Stimulated activated CD8-positive, alpha-beta memory T cell treated with anti-CD3 and anti-CD28 coated beads, Interleukin-2, amount 100 ng/mL, for 1 hour (primary cell): ENCODE data around the gene SS18.
"Not testable (repeated sequence)": the region's sequence is repeated elsewhere in the genome, so short reads cannot be mapped to it uniquely, and the experiment has no call there.

Experiments used
- DNase-seq, 2 donors: peaks; one replicate each; pipeline ENCODE4 v3.0.0-alpha.2; 2020; ENCODE audit warnings: low read depth in 2 of 2

Gene SS18, protein sequence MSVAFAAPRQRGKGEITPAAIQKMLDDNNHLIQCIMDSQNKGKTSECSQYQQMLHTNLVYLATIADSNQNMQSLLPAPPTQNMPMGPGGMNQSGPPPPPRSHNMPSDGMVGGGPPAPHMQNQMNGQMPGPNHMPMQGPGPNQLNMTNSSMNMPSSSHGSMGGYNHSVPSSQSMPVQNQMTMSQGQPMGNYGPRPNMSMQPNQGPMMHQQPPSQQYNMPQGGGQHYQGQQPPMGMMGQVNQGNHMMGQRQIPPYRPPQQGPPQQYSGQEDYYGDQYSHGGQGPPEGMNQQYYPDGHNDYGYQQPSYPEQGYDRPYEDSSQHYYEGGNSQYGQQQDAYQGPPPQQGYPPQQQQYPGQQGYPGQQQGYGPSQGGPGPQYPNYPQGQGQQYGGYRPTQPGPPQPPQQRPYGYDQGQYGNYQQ

DNA sequence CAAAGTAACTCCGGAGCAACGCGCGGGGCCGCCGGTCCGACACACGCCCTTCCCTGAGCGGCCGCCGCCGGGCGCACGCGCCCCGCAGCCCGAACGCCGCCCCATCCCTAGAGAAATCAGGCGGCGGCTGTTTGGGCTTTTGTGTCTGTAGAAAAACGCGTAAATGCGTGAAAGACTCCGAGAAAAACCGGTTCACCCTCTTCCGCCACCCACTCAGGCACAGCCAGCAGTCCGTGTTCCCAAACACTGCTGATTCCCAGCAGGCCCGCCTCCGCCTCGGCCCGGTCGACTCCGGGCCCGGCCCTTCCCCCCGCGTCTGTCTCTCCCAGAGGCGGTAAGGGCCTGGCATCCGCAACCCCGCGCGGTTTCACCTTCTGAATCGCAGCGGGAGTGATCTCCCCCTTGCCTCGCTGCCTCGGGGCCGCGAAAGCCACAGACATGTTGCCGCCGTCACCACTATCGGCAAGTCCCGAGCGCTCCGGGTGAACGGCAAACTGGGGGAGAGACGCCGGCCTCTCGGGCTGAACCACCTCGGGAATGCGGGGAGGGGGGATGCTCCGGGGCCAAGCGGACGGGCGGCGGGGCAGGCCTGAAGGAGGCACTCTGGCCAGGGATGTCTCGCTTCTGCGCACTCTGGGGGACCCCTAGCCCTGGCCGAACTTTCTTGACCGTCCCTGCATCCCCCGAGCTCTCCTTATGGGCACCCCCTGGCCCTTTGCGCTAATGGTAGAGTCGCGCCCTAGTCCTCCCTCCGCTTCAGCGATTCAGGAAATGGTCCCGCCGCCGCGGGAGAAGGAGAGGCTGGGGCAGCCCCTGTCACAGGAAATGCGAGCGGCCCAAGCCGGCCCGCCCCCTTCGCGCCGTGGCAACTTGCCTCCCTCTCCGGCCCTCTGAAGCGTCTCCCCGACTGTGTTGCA lies at the start of gene SS18:
TSS of gene SS18 (minus strand) at position 484 of the 917 bp plus-strand sequence. CDS start at position 440, 44 bp downstream.
- DNase-seq, result peak; percentile 79 to 81

DNA sequence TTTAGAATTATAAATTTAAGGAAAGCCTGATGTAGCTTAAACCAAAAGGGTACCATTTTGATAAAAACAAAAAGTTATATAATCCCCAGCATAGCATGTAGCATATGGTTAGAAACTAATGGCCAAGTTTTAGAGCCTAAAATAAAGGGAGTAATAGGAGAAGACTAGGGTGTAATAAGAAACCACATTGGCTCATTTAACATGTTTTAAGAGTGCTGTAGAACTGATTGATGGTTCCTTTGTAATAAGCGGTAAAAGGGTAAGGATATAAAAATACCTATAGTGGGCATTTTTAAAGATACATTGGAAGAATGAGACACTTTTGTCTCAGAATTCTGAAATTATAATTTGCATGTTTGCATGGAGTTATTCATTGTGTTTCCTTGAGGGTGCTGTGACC lies 45.1 kb upstream of the SS18 start:
- no peak for DNase-seq

DNA sequence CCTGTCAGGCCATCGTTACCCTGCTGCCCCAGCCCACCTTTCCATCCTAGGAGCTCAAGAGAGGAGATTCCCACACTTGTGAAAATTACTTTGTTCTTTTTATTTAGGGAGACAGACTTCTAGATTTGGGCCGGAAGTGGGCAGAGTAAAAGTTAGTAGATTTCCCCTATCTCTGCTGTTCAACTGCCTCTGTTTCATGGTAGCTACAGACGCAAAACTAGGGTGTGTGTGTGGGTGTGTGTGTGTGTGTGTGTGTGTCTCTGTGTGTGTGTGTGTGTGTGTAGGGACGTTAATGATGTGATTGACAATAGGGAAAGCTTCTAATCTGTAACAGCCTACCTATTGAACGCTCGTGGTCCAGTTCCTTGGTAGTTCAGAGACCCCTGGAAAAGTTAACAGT lies 43.7 kb upstream of the SS18 start:
- no peak for DNase-seq

DNA sequence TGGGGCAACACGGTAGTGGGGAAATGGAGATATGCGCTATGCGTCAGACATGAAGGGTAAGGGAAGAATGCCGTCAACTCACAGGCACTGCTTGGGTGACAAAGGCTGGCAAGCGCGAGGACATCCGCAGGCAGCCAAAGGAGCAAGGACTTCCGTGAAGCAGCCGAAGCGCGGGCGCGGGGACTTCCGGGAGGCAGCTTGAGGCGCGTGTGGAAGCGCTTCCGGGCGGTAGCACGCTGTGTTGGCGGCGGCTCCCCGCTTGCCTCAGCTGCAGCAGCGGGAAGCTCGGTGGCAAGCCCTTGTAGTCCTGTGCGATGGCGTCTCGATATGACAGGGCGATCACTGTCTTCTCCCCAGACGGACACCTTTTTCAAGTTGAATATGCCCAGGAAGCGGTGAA lies 43.2 kb upstream of the SS18 start, which contains the start of gene PSMA8:
TSS of gene PSMA8 (plus strand) at position 218 of the 400 bp plus-strand sequence. CDS start at position 315, 97 bp downstream.
- peak; percentile 28 to 29 for DNase-seq

DNA sequence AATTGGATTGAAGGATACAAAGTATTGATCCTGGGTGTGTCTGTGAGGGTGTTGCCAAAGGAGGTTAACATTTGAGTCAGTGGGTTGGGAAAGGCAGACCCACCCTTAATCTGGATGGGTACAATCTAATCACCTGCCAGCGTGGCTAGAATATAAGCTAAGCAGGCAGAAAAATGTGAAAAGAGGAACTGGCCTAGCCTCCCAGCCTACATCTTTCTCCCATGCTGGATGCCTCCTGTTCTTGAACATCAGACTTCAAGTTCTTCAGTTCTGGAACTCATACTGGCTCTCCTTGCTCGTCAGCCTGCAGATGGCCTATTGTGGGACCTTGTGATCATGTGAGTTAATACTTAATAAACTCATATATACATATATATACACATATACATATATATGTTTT lies 37.8 kb upstream of the SS18 start:
- DNase-seq, result not testable (repeated sequence)

DNA sequence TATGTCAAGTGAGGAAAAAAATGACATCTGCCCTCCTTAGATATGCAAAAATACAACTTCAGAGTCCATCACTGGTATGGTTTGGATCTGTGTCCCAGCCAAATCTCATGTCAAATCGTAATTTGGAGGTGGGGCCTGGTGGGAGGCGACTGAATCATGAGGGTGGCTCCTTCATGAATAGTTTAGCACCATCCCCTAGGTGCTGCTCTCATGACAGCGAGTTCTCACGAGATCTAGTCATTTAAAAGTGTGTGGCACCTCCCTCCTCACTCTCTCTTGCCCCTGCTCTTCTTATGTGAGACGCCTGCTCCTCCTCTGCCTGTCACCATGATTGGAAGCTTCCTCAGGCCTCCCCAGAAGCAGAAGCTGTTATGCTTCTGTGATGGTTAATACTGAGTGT lies 37.4 kb upstream of the SS18 start:
- no peak for DNase-seq

GRCh38 chr18:26121994-26122393 lies 31.6 kb upstream of the SS18 start:
- not testable (repeated sequence) for DNase-seq

DNA sequence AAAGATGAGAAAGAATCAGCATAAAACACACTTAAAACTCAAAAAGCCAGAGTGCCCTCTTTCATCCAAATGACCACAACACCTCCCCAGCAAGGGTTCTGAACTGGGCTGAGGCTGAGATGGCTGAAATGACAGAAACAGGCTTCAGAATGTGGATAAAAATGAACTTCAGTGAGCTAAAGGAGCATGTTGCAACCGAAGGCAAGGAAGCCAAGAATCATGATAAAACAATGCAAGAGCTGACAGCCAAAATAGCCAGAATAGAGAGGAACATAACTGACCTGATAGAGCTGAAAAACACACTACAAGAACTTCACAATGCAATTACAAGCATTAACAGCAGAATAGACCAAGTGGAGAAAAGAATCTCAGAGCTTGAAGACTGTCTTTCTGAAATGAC lies 31.1 kb upstream of the SS18 start:
- no peak for DNase-seq

DNA sequence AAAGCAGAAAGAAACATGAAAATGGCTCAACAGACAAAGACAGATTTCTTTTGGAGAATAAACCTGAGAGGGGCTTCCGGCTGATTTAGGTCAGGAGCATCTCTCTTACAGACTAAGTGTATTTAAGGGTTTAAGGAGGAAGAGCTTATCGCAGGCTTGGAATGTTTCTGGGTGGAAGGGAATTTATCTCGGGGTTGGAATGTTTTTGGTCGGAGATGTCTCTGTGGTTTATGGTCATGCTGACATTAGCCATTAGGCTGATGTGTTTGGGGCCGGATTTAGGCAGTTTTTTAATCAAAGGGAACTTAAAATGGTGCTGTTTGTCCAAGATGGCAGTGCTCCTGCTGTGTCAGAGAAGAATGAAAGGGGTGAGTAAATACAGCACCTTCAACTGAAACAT lies 28.8 kb upstream of the SS18 start:
- DNase-seq, result no peak

DNA sequence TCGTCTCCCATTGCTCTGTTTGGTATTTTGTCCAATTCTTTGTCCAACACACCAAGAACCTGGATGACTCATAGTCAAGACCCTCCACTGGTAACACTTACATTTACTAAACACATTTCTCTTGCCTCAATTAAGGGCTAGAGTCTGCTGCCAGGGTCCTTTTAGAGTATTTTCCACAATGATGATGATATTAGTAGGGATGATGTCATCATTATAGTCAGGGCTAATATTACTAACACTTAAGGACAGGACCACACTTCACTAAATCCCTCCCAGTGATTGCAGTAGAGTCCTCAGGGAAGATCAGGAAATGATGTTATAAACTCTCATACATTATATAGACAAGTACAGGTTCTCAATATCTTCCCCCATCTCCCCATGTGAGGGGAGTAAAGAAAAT lies 13.6 kb upstream of the SS18 start:
- no peak for DNase-seq

DNA sequence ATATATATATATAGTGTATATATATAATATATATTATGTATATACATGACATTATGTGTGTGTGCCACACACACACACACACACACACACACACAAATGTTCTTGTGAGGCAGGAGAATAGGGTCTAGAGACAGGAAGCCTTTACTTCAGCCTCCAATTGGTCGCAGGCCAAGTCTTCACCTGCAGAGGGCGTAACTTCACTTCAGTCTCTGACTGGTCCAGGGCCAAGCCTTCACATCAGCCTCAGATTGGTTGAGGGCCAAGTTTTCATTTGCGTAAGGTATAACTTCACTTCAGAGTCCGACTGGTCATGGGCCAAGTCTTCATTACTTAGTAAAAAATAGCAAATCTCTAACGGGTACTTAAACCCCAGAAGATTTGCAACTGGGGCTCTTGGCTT lies 13.2 kb upstream of the SS18 start:
- no peak for DNase-seq

GRCh38 chr18:26097563-26097962 lies 7.2 kb upstream of the SS18 start:
- DNase-seq, result no peak

GRCh38 chr18:26096852-26097251 lies 6.4 kb upstream of the SS18 start:
- DNase-seq, result no peak

GRCh38 chr18:26091047-26091630 lies 726 bp upstream of the SS18 start:
- no peak for DNase-seq

DNA sequence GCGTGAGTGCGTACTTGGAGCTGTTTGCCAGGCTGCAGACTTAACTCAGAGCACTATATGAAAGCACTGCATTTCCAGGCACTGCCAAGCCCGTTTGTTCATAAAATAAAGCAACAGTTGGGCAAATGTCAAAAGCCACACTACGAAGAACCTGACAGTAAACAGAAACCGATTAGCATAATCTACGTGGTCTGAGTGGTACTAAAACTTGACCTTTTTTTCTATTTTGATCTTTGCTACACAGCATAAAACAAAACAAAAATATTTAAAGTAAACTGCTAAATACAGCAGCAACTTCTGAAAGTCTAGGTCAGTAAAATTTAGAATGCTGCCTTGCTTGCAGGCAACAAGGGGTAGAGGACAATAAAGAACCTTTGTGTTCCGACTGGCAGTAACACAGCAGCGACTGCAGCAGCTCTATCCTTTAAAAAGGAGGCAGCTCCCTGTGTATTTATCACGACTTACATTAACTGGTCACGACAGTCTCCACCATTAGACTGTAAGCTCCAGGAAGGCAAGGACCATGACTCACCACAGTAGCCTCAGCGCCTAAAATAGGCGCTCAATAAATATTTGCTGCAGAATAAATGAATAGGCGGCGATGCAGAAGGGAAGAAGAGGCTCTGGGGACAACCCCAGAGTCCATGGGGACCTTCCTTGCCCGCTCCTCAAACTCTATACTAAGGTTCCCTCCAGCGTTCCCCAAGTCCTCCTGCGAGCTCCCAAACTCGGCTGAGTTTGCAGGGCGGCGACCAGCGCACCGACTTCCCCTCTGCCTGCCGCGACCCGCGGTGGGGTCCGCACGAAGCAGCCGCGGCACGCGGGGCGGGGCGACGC lies 902 bp downstream of the SS18 start:
- no peak for DNase-seq

DNA sequence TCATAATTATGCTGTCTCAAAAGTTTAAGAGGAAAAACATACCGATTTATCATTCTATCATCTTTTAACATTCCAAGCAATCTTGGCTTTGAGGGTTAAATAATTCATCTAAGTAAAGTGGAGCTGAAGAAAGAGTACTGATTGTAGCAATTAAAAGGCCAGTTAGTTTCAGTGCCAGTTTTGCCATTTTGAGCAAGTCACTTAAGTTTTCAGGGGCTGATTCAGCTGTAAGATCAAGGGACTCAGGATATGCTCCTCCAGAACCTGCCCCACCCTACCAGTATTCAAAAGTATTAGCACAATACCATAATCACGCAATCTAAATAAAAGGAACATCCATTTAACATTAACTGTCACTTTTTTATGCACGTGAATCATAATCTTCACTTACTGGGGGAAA lies 1.9 kb downstream of the SS18 start:
- DNase-seq, result no peak

DNA sequence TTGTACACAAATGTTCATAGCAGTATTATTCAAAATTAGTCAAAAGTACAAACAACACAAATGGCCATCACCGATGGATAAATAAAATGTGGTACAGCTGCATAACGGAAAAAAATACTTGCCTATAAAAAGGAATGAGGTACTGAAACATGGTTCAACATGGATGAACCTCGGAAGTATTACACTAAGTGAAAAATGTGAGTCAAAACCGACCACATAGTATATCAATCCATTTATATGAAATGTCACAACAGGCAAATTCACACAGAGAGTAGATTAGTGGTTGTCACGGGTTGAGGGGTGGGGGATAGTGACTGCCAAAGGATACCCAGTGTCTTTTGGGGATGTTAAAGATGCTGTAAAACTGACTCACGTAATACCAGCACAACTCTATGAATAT lies 3.5 kb downstream of the SS18 start:
- DNase-seq, result no peak

GRCh38 chr18:26085056-26085455 lies 5.4 kb downstream of the SS18 start:
- DNase-seq, result no peak

- DNase-seq, result no peak
Observed at GRCh38 chr18:26083099-26083498, 7.3 kb downstream of the SS18 start.

GRCh38 chr18:26082475-26082874 lies 7.9 kb downstream of the SS18 start:
- DNase-seq, result no peak

GRCh38 chr18:26074246-26074645 lies 16.2 kb downstream of the SS18 start:
- DNase-seq, result no peak
